H1 (cell line): ENCODE results near the gene SNRNP70. TPM values are rescaled to one million over a fixed set of nuclear protein-coding genes. Genes with fewer than 3 reads are reported as not detected.

Experiments used
- CTCF ChIA-PET: fragments of 300-600 bp; sonication (Branson Sonifier 250); formaldehyde crosslinking; loops from one replicate; lab custom pipeline; 2021; ENCODE audit not compliant: partially characterized antibody; lab: Charles Lee
- POLR2A ChIA-PET: fragments of 300-600 bp; sonication (Branson Sonifier 250); formaldehyde crosslinking; loops from one replicate; lab custom pipeline; 2021; ENCODE audit warnings: inconsistent platforms; ENCODE audit not compliant: partially characterized antibody; lab: Charles Lee
- DNase-seq, 2 experiments: peaks; one replicate each; pipeline versions ENCODE4 v3.0.0 to v3.0.0-alpha.2; 2010 to 2022; ENCODE audit warnings: low spot score in 2 of 2, low read depth in 1 of 2, mixed read lengths in 1 of 2
- FAIRE-seq: peaks from 2 replicates; lab custom pipeline; 2011; peaks lifted over from hg19 to GRCh38; lab: Jason Lieb, UNC
- H2AFZ ChIP-seq: 2 replicates; pipeline ENCODE4 v1.8.1; 2012; ENCODE audit warnings: low read length, inconsistent platforms
- H2AK5ac ChIP-seq: 2 replicates; pipeline ENCODE4 v1.6.1; 2013; ENCODE audit warnings: low read depth, low read length
- H2BK120ac ChIP-seq: replicated peaks from 2 replicates; pipeline ENCODE3; 2013; ENCODE audit warnings: low read depth, low read length, inconsistent platforms
- H2BK12ac ChIP-seq: 2 replicates; pipeline ENCODE4 v1.6.1; 2013; ENCODE audit warnings: low read depth, low read length
- H2BK15ac ChIP-seq: 2 replicates; pipeline ENCODE4 v1.6.1; 2013; ENCODE audit warnings: low read length
- H2BK20ac ChIP-seq: 2 replicates; pipeline ENCODE4 v1.6.1; 2013; ENCODE audit warnings: low read length
- H2BK5ac ChIP-seq: 2 replicates; pipeline ENCODE4 v1.6.1; 2013; ENCODE audit warnings: low read depth, low read length
- H3K14ac ChIP-seq: 2 replicates; pipeline ENCODE4 v1.6.1; 2013; ENCODE audit warnings: inconsistent platforms; ENCODE audit not compliant: insufficient read length
- H3K18ac ChIP-seq: 2 replicates; pipeline ENCODE4 v1.6.1; 2013; ENCODE audit warnings: low read length; ENCODE audit errors: extremely low read depth
- H3K23ac ChIP-seq: 2 replicates; pipeline ENCODE4 v1.6.1; 2013; ENCODE audit warnings: inconsistent platforms; ENCODE audit not compliant: insufficient read length
- H3K23me2 ChIP-seq: 2 replicates; pipeline ENCODE4 v1.6.1; 2013; ENCODE audit warnings: low read depth, low read length
- H3K27ac ChIP-seq: 2 replicates; pipeline ENCODE4 v1.6.1; 2011; ENCODE audit warnings: low read depth, low read length, inconsistent platforms
- H3K27me3 ChIP-seq, 4 experiments: replicated peaks in 1 of 4; 1 replicate in 1 of 4; 2 replicates in 3 of 4; pipeline versions ENCODE4 v1.6.1 to v1.8.1; 2011 to 2013; ENCODE audit warnings: low read length in 3 of 4, mild to moderate bottlenecking in 3 of 4, inconsistent platforms in 2 of 4, mixed read lengths in 2 of 4, moderate library complexity in 1 of 4; ENCODE audit not compliant: control insufficient read depth in 3 of 4, insufficient read depth in 3 of 4; ENCODE audit errors: extremely low read depth in 1 of 4
- H3K36me3 ChIP-seq, 4 experiments: 2 replicates each; pipeline versions ENCODE4 v1.6.1 to v1.8.1; 2011 to 2013; ENCODE audit warnings: mild to moderate bottlenecking in 4 of 4, low read length in 3 of 4, moderate library complexity in 2 of 4, control low read depth in 1 of 4, inconsistent platforms in 1 of 4; ENCODE audit not compliant: insufficient read depth in 4 of 4, control insufficient read depth in 2 of 4
- H3K4ac ChIP-seq: replicated peaks from 2 replicates; pipeline ENCODE3; 2013; ENCODE audit warnings: low read length, low read depth, mixed read lengths, inconsistent platforms; ENCODE audit not compliant: insufficient read length
- H3K4me1 ChIP-seq, 4 experiments: replicated peaks in 1 of 4; 1 replicate in 1 of 4; 2 replicates in 3 of 4; pipeline versions ENCODE4 v1.6.1 to v1.8.1; 2011 to 2013; ENCODE audit warnings: low read length in 3 of 4, inconsistent platforms in 2 of 4, mixed read lengths in 1 of 4; ENCODE audit not compliant: insufficient read depth in 4 of 4, control insufficient read depth in 3 of 4
- H3K4me2 ChIP-seq, 2 experiments: 2 replicates each; pipeline versions ENCODE4 v1.6.1 to v1.8.1; 2011 to 2013; ENCODE audit warnings: low read depth in 2 of 2, low read length in 2 of 2, control low read depth in 1 of 2, inconsistent platforms in 1 of 2, mild to moderate bottlenecking in 1 of 2; ENCODE audit not compliant: insufficient read depth in 1 of 2
- H3K4me3 ChIP-seq, 4 experiments: fragments of 200-600, 300-600 bp in 1 of 4; sonication (generic), shearing (Covaris generic), sonication (Bioruptor Twin) in 1 of 4; 2 replicates each; pipeline versions ENCODE4 v1.5.1 to v1.8.1; 2011 to 2016; ENCODE audit warnings: low read length in 4 of 4, low read depth in 3 of 4, control low read depth in 2 of 4, inconsistent platforms in 2 of 4, mild to moderate bottlenecking in 2 of 4, mixed read lengths in 1 of 4, moderate library complexity in 1 of 4; ENCODE audit not compliant: insufficient read depth in 2 of 4; ENCODE audit errors: extremely low read depth in 1 of 4
- H3K56ac ChIP-seq: replicated peaks from 2 replicates; pipeline ENCODE3; 2013; ENCODE audit warnings: low read depth, mild to moderate bottlenecking, mixed read lengths, low read length, inconsistent platforms; ENCODE audit not compliant: insufficient read length
- H3K79me1 ChIP-seq: 2 replicates; pipeline ENCODE4 v1.6.1; 2013; ENCODE audit warnings: low read depth, low read length, control low read depth
- H3K79me2 ChIP-seq, 2 experiments: 2 replicates each; pipeline versions ENCODE4 v1.6.1 to v1.8.1; 2012 to 2013; ENCODE audit warnings: low read length in 2 of 2, mild to moderate bottlenecking in 2 of 2, inconsistent platforms in 1 of 2; ENCODE audit not compliant: insufficient read depth in 2 of 2, control insufficient read depth in 1 of 2
- H3K9ac ChIP-seq, 4 experiments: replicated peaks in 1 of 4; 1 replicate in 1 of 4; 2 replicates in 3 of 4; pipeline versions ENCODE4 v1.6.1 to v1.8.1; 2011 to 2013; ENCODE audit warnings: low read depth in 3 of 4, low read length in 3 of 4, control low read depth in 2 of 4, mild to moderate bottlenecking in 2 of 4, moderate library complexity in 2 of 4, inconsistent platforms in 1 of 4; ENCODE audit errors: extremely low read depth in 1 of 4
- H3K9me3 ChIP-seq, 2 experiments: 2 replicates each; pipeline versions ENCODE4 v1.6.1 to v1.8.1; 2012 to 2013; ENCODE audit warnings: mild to moderate bottlenecking in 2 of 2, moderate library complexity in 2 of 2, control low read depth in 1 of 2, inconsistent platforms in 1 of 2, low read depth in 1 of 2, low read length in 1 of 2, mixed read lengths in 1 of 2; ENCODE audit not compliant: insufficient read depth in 2 of 2
- H4K20me1 ChIP-seq, 2 experiments: replicated peaks in 1 of 2; 2 replicates each; pipeline versions ENCODE3 to v1.8.1; 2011 to 2013; ENCODE audit warnings: inconsistent platforms in 2 of 2, low read length in 2 of 2, mild to moderate bottlenecking in 1 of 2; ENCODE audit not compliant: insufficient read depth in 2 of 2, control insufficient read depth in 1 of 2
- H4K5ac ChIP-seq: 2 replicates; pipeline ENCODE4 v1.6.1; 2013; ENCODE audit warnings: low read length, low read depth, mixed read lengths, inconsistent platforms; ENCODE audit not compliant: insufficient read length
- H4K8ac ChIP-seq: 2 replicates; pipeline ENCODE4 v1.8.0; 2013; ENCODE audit warnings: mild to moderate bottlenecking, moderate library complexity, low read length, inconsistent platforms; ENCODE audit not compliant: insufficient read depth; ENCODE audit errors: extremely low read depth
- H4K91ac ChIP-seq: replicated peaks from 2 replicates; pipeline ENCODE3; 2013; ENCODE audit warnings: low read length, mixed read lengths, inconsistent platforms; ENCODE audit not compliant: insufficient read length
- BCL11A ChIP-seq, 2 experiments: IDR thresholded peaks; one replicate each; pipeline ENCODE4 v1.6.1; 2011; ENCODE audit warnings: low read depth in 2 of 2, low read length in 2 of 2, mild to moderate bottlenecking in 2 of 2
- CREB1 ChIP-seq: IDR thresholded peaks from 2 replicates; pipeline ENCODE4 v1.6.1; 2012; ENCODE audit warnings: inconsistent platforms
- EGR1 ChIP-seq: IDR thresholded peaks from 2 replicates; pipeline ENCODE4 v1.6.1; 2011; ENCODE audit warnings: low read depth, low read length, borderline replicate concordance
- HDAC6 ChIP-seq: IDR thresholded peaks from one replicate; pipeline ENCODE4 v1.7.1; 2012; ENCODE audit warnings: low read depth, mild to moderate bottlenecking, inconsistent platforms, low read length, moderate library complexity
- NRF1 ChIP-seq: IDR thresholded peaks from 2 replicates; pipeline ENCODE4 v1.6.1; 2011; ENCODE audit warnings: mild to moderate bottlenecking, low read depth, low read length, improper control_type of control experiment
- POLR2AphosphoS5 ChIP-seq: IDR thresholded peaks from 2 replicates; pipeline ENCODE4 v1.6.1; 2011; ENCODE audit warnings: low read depth, low read length
- RBBP5 ChIP-seq: IDR thresholded peaks from 2 replicates; pipeline ENCODE4 v1.7.1; 2012; ENCODE audit warnings: low read depth, mild to moderate bottlenecking, inconsistent platforms, low read length, moderate library complexity, borderline replicate concordance
- RNF2 ChIP-seq: fragments of 200-900, 300-1000 bp; sonication (generic); IDR thresholded peaks from 2 replicates; pipeline ENCODE4 v1.7.1; 2016; ENCODE audit warnings: borderline replicate concordance, low read depth, mild to moderate bottlenecking, antibody characterized with exemption, low read length; ENCODE audit not compliant: poor library complexity, severe bottlenecking; ENCODE audit errors: missing control alignments
- SP4 ChIP-seq: IDR thresholded peaks from 2 replicates; pipeline ENCODE4 v1.6.1; 2012; ENCODE audit warnings: low read length, inconsistent platforms
- SRF ChIP-seq: IDR thresholded peaks from 2 replicates; pipeline ENCODE4 v1.6.1; 2011; ENCODE audit warnings: mild to moderate bottlenecking, low read depth, low read length, moderate library complexity
- USF2 ChIP-seq: IDR thresholded peaks from 2 replicates; pipeline ENCODE4 v1.6.1; 2011; ENCODE audit warnings: low read length, improper control_type of control experiment
- ZNF274 ChIP-seq: IDR thresholded peaks from 2 replicates; pipeline ENCODE4 v1.7.0; 2012; ENCODE audit warnings: low read length, borderline replicate concordance; ENCODE audit errors: extremely low read depth
- WGBS, 2 experiments: shearing (Covaris generic) in 1 of 2; methylation state at CpG; one replicate each; pipeline versions ENCODE4 v1.1.6 to v1.1.7; 2013 to 2015; ENCODE audit warnings: low lambda C conversion rate in 2 of 2, mixed read lengths in 2 of 2, inconsistent platforms in 1 of 2, low coverage in 1 of 2, missing lambda C conversion rate in 1 of 2; ENCODE audit not compliant: insufficient replicate concordance in 2 of 2, insufficient coverage in 1 of 2, insufficient read length in 1 of 2; ENCODE audit errors: extremely low coverage in 1 of 2, missing lambda C conversion rate in 1 of 2; 5-methylcytosine and 5-hydroxymethylcytosine counted together
- polyA plus RNA-seq, 7 experiments: library from polyadenylated mRNA; depleted of rRNA in 3 of 7; stranded (reverse) in 5 of 7; unstranded in 2 of 7; fragments of >200 nt in 5 of 7; fragments of 200-250 nt in 2 of 7; gene quantifications; 1 replicate in 5 of 7; 2 replicates in 1 of 7; 4 replicates in 1 of 7; pipeline versions ENCODE4 v1.2.1 to v1.2.3, GENCODE V29; 2011 to 2013; ENCODE audit warnings: missing spikeins in 2 of 7, mixed read lengths in 2 of 7
- total RNA-seq: library from RNA; stranded (reverse); fragmentation: NEBNext Ultra II Directional; extraction: Animal tissue kit (Norgen Biotek cat#: 25700); gene quantifications from 2 replicates; pipeline ENCODE4 v1.2.1, GENCODE V29; 2021

Gene SNRNP70
- total and polyA plus RNA-seq, 2 of the 8 experiments (the other 6 are each of a cell fraction or from before 2014, with no cell fraction given) = 231 to 235 TPM

DNA sequence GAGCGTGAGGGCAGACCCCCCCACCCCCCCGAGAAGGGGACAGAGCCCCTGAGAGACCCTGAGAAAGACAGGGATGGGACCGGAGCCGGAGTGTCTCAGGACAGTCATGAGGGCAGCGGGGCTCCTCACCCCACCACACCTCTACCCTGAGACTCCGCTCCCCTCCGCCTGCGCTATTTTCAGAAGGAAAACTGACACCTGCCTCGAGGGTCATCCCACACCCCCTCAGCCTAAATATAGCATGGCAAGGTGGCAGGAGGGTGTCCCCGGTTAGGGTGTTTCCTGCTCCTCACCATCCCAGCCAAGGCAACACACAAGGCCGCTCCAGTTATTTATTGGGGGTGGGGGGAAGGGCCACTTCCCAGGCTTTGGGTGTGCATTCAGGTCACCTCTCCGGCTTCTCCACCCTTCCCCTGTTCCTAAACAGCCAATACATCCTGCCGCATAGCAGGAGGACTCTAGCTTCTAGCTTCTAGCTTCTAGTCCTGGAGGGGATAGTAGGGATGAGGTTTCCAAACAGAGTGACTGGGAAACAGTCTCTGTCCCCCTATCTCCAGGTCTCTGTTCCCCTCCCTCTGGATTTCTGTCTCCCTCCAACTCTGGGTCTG is 19.2 kb upstream of the SNRNP70 start:
- Histone ChIP-seq H3K79me1 (no peaks in the 10 kb centered on the region), H2BK12ac (0 out of 2 replicates have a peak overlapping the region, but pooled peaks have one; percentile 50), H2BK15ac (no peak overlapping the region), H3K27me3 (peaks cover 8 to 54% (median 46%) of the 10 kb centered on the region in 4 experiments), H3K9me3 (no peaks in the 10 kb centered on the region; a peak in 1 of 4 replicates), H2AK5ac (no peak overlapping the region), H2BK5ac (peak overlapping the region; percentile 35; the same call in 1 of the 2 replicates), H3K18ac (no peak overlapping the region; the same call in 1 of the 2 replicates), H3K9ac (no peak overlapping the region), H4K8ac (no peak overlapping the region), H3K23me2 (peaks cover 8% of the 10 kb centered on the region), H3K56ac (no peak overlapping the region), H2BK120ac (no peak overlapping the region), H2AFZ (no peak overlapping the region), H3K4me1 (peaks cover 0 to 22% (median 17%) of the 10 kb centered on the region in 4 experiments; a peak in 6 of 7 replicates), H3K27ac (no peak overlapping the region), H4K5ac (peak overlapping the region; percentile 13), H3K79me2 (no peaks in the 10 kb centered on the region), H3K4me2 (peak overlapping the region; percentile 88 to 90), H4K20me1 (no peaks in the 10 kb centered on the region), H4K91ac (peak overlapping the region; percentile 25), H3K36me3 (no peaks in the 10 kb centered on the region), H3K14ac (no peak overlapping the region), H3K4ac (peak overlapping the region; percentile 32), H2BK20ac (no peak overlapping the region), H3K4me3 (peak overlapping the region in 2 of 4 experiments; percentile 28 to 45; a peak in 4 of 8 replicates), H3K23ac (no peak overlapping the region)
- FAIRE-seq (no peak), DNase-seq (no peak)
- POLR2A ChIA-PET = interaction anchor here (1.0 to 1.5 kb wide), 2 partner anchors 12 to 52 kb away, joined by 3 read pairs; no protein-coding TSS in a partner anchor
- CTCF ChIA-PET = interaction anchor here (1.0 to 1.8 kb wide), 6 partner anchors 9 to 80 kb away, joined by 3 to 7 read pairs (median 4); partner anchors contain the start of genes GYS1 and RUVBL2
- WGBS, 2 experiments = 57% methylated on average over 12 of the region's 13 CpGs; no CpG with 5 or more reads in 1 of the 2 experiments
- TF ChIP-seq SP4 = no peak
- no peak for TF ChIP-seq RNF2
- TF ChIP-seq BCL11A (IDR thresholded peaks at IDR 0.05; ENCODE audit: low read depth in 2 of 2, low read length in 2 of 2) = no peak
- no peak for TF ChIP-seq USF2
- TF ChIP-seq ZNF274 = no peak
- TF ChIP-seq POLR2AphosphoS5 = no peak
- no peak for TF ChIP-seq NRF1
- TF ChIP-seq SRF = no peak
- no peak for TF ChIP-seq EGR1
- no peak for TF ChIP-seq CREB1
- no peak for TF ChIP-seq RBBP5
- no peak for TF ChIP-seq HDAC6
